ENCODE measurements around the gene DNAJC5G. TPM values are rescaled to one million over a fixed set of nuclear protein-coding genes. Genes with fewer than 3 reads are reported as not detected.
"Not testable (repeated sequence)": the region's sequence is repeated elsewhere in the genome, so short reads cannot be mapped to it uniquely, and the experiment has no call there.

DNAJC5G gene
- total and polyA plus RNA-seq, 2 donors (not counting 1 experiment from before 2014, with no cell fraction given), result not detected

DNA sequence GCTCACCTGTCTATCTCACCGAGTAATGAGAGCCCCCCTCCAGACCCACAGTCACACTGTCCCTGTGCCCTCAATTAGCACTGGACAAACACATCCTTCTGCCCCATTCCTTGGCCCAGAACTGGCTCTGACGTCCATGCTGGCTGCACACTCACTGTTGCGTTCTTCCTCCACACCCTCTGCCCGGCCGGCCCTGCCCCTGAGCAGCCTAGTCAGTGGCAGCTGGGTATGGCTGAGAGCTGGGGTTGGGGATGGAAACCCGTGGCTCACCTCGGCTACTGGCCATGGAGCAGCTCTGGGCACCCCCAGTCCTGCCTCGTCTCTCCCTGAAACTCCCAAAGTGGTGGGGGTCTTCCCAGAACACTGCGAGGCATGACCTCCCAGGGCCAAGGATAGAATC is 39.5 kb downstream of the DNAJC5G start:
- H3K27ac ChIP-seq (ENCODE audit: insufficient read depth, low read length), result no peak overlapping the region
- H2AFZ ChIP-seq (ENCODE audit: low read length), result no peak overlapping the region
- H3K36me3 ChIP-seq (ENCODE audit: control insufficient read depth, insufficient read depth, low read length), result peaks cover 2% of the 10 kb centered on the region
- H3K4me1 ChIP-seq (ENCODE audit: control insufficient read depth, extremely low read depth, insufficient read depth, low read length), result no peaks in the 10 kb centered on the region
- H3K4me2 ChIP-seq (ENCODE audit: extremely low read depth, insufficient read depth, low read length), result no peak overlapping the region
- no peaks in the 10 kb centered on the region for H3K27me3 ChIP-seq (ENCODE audit: control insufficient read depth, insufficient read depth, low read length)
- no peak for DNase-seq (ENCODE audit: low read depth in 2 of 2)
- no peak for TF ChIP-seq EZH2 (IDR thresholded peaks at IDR 0.05; ENCODE audit: low read length, missing control alignments)
- TF ChIP-seq, protein P1, sequence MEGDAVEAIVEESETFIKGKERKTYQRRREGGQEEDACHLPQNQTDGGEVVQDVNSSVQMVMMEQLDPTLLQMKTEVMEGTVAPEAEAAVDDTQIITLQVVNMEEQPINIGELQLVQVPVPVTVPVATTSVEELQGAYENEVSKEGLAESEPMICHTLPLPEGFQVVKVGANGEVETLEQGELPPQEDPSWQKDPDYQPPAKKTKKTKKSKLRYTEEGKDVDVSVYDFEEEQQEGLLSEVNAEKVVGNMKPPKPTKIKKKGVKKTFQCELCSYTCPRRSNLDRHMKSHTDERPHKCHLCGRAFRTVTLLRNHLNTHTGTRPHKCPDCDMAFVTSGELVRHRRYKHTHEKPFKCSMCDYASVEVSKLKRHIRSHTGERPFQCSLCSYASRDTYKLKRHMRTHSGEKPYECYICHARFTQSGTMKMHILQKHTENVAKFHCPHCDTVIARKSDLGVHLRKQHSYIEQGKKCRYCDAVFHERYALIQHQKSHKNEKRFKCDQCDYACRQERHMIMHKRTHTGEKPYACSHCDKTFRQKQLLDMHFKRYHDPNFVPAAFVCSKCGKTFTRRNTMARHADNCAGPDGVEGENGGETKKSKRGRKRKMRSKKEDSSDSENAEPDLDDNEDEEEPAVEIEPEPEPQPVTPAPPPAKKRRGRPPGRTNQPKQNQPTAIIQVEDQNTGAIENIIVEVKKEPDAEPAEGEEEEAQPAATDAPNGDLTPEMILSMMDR (conservative IDR thresholded peaks at IDR 0.05 in 1 of 2, IDR thresholded peaks at IDR 0.05 in 1 of 2; ENCODE audit: low read depth in 1 of 2, low read length in 2 of 2), result no peak
- H3K9ac ChIP-seq (ENCODE audit: insufficient read depth, low read length), result no peak overlapping the region
- H3K9me3 ChIP-seq (ENCODE audit: control insufficient read depth, insufficient read depth, low read depth, low read length), result no peaks in the 10 kb centered on the region
- H3K79me2 ChIP-seq (ENCODE audit: control insufficient read depth, insufficient read depth, low read length), result no peaks in the 10 kb centered on the region
- no peaks in the 10 kb centered on the region for H4K20me1 ChIP-seq (ENCODE audit: control insufficient read depth, extremely low read depth, insufficient read depth, low read length)
- H3K4me3 ChIP-seq (replicated peaks in 1 of 4; ENCODE audit: control extremely low read depth in 1 of 4, insufficient read depth in 1 of 4, low read depth in 3 of 4, low read length in 4 of 4), result no peak overlapping the region

DNA sequence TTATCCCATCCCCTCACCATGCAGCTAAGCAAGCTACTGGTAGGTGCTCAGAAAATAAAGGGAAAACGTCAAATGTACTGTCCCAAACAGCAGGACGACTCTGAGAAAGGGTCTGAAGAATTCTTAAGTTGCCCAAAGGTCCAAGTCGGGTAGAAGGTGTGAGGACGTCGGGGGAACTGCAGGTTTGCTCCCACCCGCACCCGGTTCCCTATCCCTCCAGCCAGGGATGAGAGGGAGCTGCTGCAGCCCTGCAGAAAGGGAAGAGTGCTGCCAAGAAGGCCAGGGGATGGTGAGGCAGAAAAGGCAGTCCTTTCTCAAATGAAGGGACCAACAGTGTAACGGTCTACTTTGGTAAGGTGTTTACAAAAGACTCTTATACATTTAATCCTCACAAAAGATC is 39.9 kb downstream of the DNAJC5G start:
- Histone ChIP-seq H3K27me3 (ENCODE audit: control insufficient read depth, insufficient read depth, low read length) (no peaks in the 10 kb centered on the region), H3K9ac (ENCODE audit: insufficient read depth, low read length) (no peak overlapping the region), H3K79me2 (ENCODE audit: control insufficient read depth, insufficient read depth, low read length) (no peaks in the 10 kb centered on the region), H3K27ac (ENCODE audit: insufficient read depth, low read length) (no peak overlapping the region), H2AFZ (ENCODE audit: low read length) (no peak overlapping the region), H3K36me3 (ENCODE audit: control insufficient read depth, insufficient read depth, low read length) (peaks cover 2% of the 10 kb centered on the region), H3K4me2 (ENCODE audit: extremely low read depth, insufficient read depth, low read length) (no peak overlapping the region), H3K4me3 (replicated peaks in 1 of 4; ENCODE audit: control extremely low read depth in 1 of 4, insufficient read depth in 1 of 4, low read depth in 3 of 4, low read length in 4 of 4) (no peak overlapping the region), H3K4me1 (ENCODE audit: control insufficient read depth, extremely low read depth, insufficient read depth, low read length) (no peaks in the 10 kb centered on the region), H3K9me3 (ENCODE audit: control insufficient read depth, insufficient read depth, low read depth, low read length) (no peaks in the 10 kb centered on the region), H4K20me1 (ENCODE audit: control insufficient read depth, extremely low read depth, insufficient read depth, low read length) (no peaks in the 10 kb centered on the region)
- TF ChIP-seq EZH2 (IDR thresholded peaks at IDR 0.05; ENCODE audit: low read length, missing control alignments), result no peak
- TF ChIP-seq, protein P1 (conservative IDR thresholded peaks at IDR 0.05 in 1 of 2, IDR thresholded peaks at IDR 0.05 in 1 of 2; ENCODE audit: low read depth in 1 of 2, low read length in 2 of 2), result no peak
- DNase-seq (ENCODE audit: low read depth in 2 of 2), result no peak

DNA sequence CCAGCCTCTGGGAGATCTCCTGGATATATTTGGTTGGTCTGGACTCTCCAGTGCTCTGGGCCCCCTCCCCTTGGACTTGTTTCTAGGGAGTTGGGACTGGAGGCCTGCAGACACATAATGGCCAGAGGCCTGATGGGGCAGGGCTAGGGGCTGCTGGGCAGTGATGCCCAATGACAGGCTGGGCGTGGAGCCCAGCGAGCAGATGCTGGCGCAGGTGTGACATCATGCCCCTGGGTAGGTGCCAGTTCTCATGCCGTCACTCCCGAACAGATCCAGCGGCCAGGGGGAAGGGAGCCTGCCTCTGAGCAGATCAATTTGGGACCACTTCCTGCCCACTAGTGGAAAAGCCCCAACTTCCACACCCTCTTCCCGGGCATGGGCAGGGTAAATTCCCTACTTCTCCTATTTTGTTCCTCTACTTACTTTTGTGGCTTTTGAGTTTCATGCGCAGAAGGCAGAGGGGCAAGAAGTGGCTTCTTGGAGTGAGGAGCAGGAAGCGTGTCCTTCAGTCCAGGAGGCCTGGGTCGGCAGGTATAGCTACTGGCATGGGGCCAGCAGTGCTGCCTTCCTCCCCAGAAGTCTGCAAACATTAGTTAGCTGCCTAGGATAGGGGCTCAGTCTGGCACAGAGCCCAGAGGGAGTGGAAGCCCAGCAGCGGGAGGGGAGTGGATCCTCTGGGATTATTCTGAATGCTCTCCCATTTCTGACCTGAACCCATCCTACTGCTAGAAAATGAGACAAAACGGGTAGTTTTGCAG is 41.6 kb downstream of the DNAJC5G start:
- H3K79me2 ChIP-seq (ENCODE audit: control insufficient read depth, insufficient read depth, low read length), result no peaks in the 10 kb centered on the region
- no peak for DNase-seq (ENCODE audit: low read depth in 2 of 2)
- no peak overlapping the region for H2AFZ ChIP-seq (ENCODE audit: low read length)
- H3K36me3 ChIP-seq (ENCODE audit: control insufficient read depth, insufficient read depth, low read length), result peaks cover 2% of the 10 kb centered on the region
- H3K9me3 ChIP-seq (ENCODE audit: control insufficient read depth, insufficient read depth, low read depth, low read length), result no peaks in the 10 kb centered on the region
- no peak overlapping the region for H3K9ac ChIP-seq (ENCODE audit: insufficient read depth, low read length)
- TF ChIP-seq, protein P1 (conservative IDR thresholded peaks at IDR 0.05 in 1 of 2, IDR thresholded peaks at IDR 0.05 in 1 of 2; ENCODE audit: low read depth in 1 of 2, low read length in 2 of 2), result no peak
- no peak for TF ChIP-seq EZH2 (IDR thresholded peaks at IDR 0.05; ENCODE audit: low read length, missing control alignments)
- H3K4me1 ChIP-seq (ENCODE audit: control insufficient read depth, extremely low read depth, insufficient read depth, low read length), result peaks cover 10% of the 10 kb centered on the region
- H4K20me1 ChIP-seq (ENCODE audit: control insufficient read depth, extremely low read depth, insufficient read depth, low read length), result no peaks in the 10 kb centered on the region
- no peak overlapping the region for H3K4me3 ChIP-seq (replicated peaks in 1 of 4; ENCODE audit: control extremely low read depth in 1 of 4, insufficient read depth in 1 of 4, low read depth in 3 of 4, low read length in 4 of 4)
- H3K4me2 ChIP-seq (ENCODE audit: extremely low read depth, insufficient read depth, low read length), result no peak overlapping the region
- no peaks in the 10 kb centered on the region for H3K27me3 ChIP-seq (ENCODE audit: control insufficient read depth, insufficient read depth, low read length)
- no peak overlapping the region for H3K27ac ChIP-seq (ENCODE audit: insufficient read depth, low read length)

DNA sequence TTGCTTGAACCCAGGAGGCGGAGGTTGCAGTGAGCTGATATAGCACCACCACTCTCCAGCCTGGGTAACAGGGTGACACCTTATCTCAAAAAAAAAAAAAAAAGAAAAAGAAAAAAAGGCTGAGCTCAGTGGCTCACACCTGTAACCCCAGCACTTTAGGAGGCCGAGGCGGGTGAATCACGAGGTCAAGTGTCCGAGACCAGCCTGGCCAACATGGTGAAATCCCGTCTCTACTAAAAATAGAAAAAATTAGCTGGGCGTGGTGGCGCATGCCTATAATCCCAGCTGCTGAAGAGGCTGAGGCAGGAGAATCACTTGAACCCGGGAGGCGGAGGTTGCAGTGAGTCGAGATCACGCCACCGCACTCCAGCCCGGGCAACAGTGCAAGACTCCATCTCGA is 44.6 kb downstream of the DNAJC5G start:
- not testable (repeated sequence) for H3K79me2 ChIP-seq (ENCODE audit: control insufficient read depth, insufficient read depth, low read length); H3K27me3 ChIP-seq (ENCODE audit: control insufficient read depth, insufficient read depth, low read length); H3K4me3 ChIP-seq (replicated peaks in 1 of 4; ENCODE audit: control extremely low read depth in 1 of 4, insufficient read depth in 1 of 4, low read depth in 3 of 4, low read length in 4 of 4); H4K20me1 ChIP-seq (ENCODE audit: control insufficient read depth, extremely low read depth, insufficient read depth, low read length); H3K9me3 ChIP-seq (ENCODE audit: control insufficient read depth, insufficient read depth, low read depth, low read length); H3K36me3 ChIP-seq (ENCODE audit: control insufficient read depth, insufficient read depth, low read length); DNase-seq (ENCODE audit: low read depth in 2 of 2); H3K27ac ChIP-seq (ENCODE audit: insufficient read depth, low read length); H3K4me2 ChIP-seq (ENCODE audit: extremely low read depth, insufficient read depth, low read length); H2AFZ ChIP-seq (ENCODE audit: low read length); H3K9ac ChIP-seq (ENCODE audit: insufficient read depth, low read length)
- peaks cover 15% of the 10 kb centered on the region for H3K4me1 ChIP-seq (ENCODE audit: control insufficient read depth, extremely low read depth, insufficient read depth, low read length)

Data from fibroblast of lung (primary cell).